HFF-Myc (cell line): ENCODE data around the gene MTF1.

Source experiments
- DNase-seq: peaks from one replicate; pipeline ENCODE4 v3.0.0-alpha.2; 2011; ENCODE audit warnings: low read depth; ENCODE audit errors: extremely low read depth
- H3K4me3 ChIP-seq: replicated peaks from 2 replicates; pipeline ENCODE4 v1.5.1; 2011; ENCODE audit warnings: low read depth, mild to moderate bottlenecking, control low read depth, low read length
- CTCF ChIP-seq: IDR thresholded peaks from 2 replicates; pipeline ENCODE4 v1.5.1; 2012; ENCODE audit warnings: mild to moderate bottlenecking, low read depth, low read length, control low read depth; ENCODE audit errors: missing control alignments

The MTF1 gene

GRCh38 chr1:37858931-37859506 is 373 bp downstream of the MTF1 start:
- no peak for DNase-seq
- H3K4me3 ChIP-seq = peak overlapping the region; percentile 99
- no peak for TF ChIP-seq CTCF

GRCh38 chr1:37854406-37854805 is 5.0 kb downstream of the MTF1 start:
- no peak for TF ChIP-seq CTCF
- no peak for DNase-seq

GRCh38 chr1:37853157-37853556 is 6.2 kb downstream of the MTF1 start:
- no peak for TF ChIP-seq CTCF

More at GRCh38 chr1:37854406-37854805, 5.0 kb downstream of the MTF1 start:
- H3K4me3 ChIP-seq = no peak overlapping the region

GRCh38 chr1:37851782-37852210 is 7.6 kb downstream of the MTF1 start:
- no peak for DNase-seq
- H3K4me3 ChIP-seq = no peak overlapping the region
- TF ChIP-seq CTCF = no peak

More at GRCh38 chr1:37853157-37853556, 6.2 kb downstream of the MTF1 start:
- no peak for DNase-seq
- H3K4me3 ChIP-seq = no peak overlapping the region

GRCh38 chr1:37851262-37851661 is 8.1 kb downstream of the MTF1 start:
- no peak for TF ChIP-seq CTCF
- DNase-seq = no peak
- no peak overlapping the region for H3K4me3 ChIP-seq

GRCh38 chr1:37850352-37850955 is 8.9 kb downstream of the MTF1 start:
- no peak for DNase-seq
- H3K4me3 ChIP-seq = no peak overlapping the region
- TF ChIP-seq CTCF = no peak

- TF ChIP-seq CTCF = no peak
- H3K4me3 ChIP-seq = no peak overlapping the region
- no peak for DNase-seq
These were observed 9.9 kb downstream of the MTF1 start for GRCh38 chr1:37849480-37849879.
